HepG2 (cell line): ENCODE measurements around the gene BCORL1. TPM values are rescaled to one million over a fixed set of nuclear protein-coding genes. Genes with fewer than 3 reads are reported as not detected.

Experiments
- AGO2 ChIP-seq: fragments of 200-400 bp; formaldehyde crosslinking; optimal IDR thresholded peaks from 2 replicates; pipeline ENCODE3; 2017; ENCODE audit warnings: mild to moderate bottlenecking, low read depth, low read length, moderate library complexity
- ASH2L ChIP-seq: fragments of 300-600, 200-600 bp; sonication (generic); IDR thresholded peaks from 2 replicates; pipeline ENCODE4 v1.7.0; 2017; ENCODE audit warnings: low read depth, mild to moderate bottlenecking, moderate library complexity, mixed read lengths, low read length; ENCODE audit not compliant: insufficient read length
- KDM5B ChIP-seq: sonication (generic); formaldehyde crosslinking; IDR thresholded peaks from 2 replicates; pipeline ENCODE4 v1.4.0; 2020; ENCODE audit warnings: missing genetic modification reagents, mild to moderate bottlenecking, borderline replicate concordance
- SMC3 ChIP-seq: IDR thresholded peaks from 2 replicates; pipeline ENCODE4 v1.6.1; 2011; ENCODE audit warnings: low read length, improper control_type of control experiment
- TEAD2 ChIP-seq: sonication (generic); formaldehyde crosslinking; IDR thresholded peaks from 2 replicates; pipeline ENCODE4 v1.9.0; 2021; ENCODE audit warnings: missing genetic modification reagents
- TOE1 ChIP-seq: sonication (generic); formaldehyde crosslinking; IDR thresholded peaks from 2 replicates; pipeline ENCODE4 v1.4.0; 2020; ENCODE audit warnings: mild to moderate bottlenecking, missing genetic modification reagents
- ZFY ChIP-seq: sonication (generic); formaldehyde crosslinking; IDR thresholded peaks from 2 replicates; pipeline ENCODE4 v1.4.0; 2020; ENCODE audit warnings: missing genetic modification reagents
- ZNF556 ChIP-seq: sonication (generic); formaldehyde crosslinking; IDR thresholded peaks from 2 replicates; pipeline ENCODE4 v1.4.0; 2020; ENCODE audit warnings: mild to moderate bottlenecking, missing genetic modification reagents, borderline replicate concordance
- polyA plus RNA-seq, 8 experiments: library from polyadenylated mRNA; depleted of rRNA in 3 of 8; stranded (reverse) in 7 of 8; unstranded in 1 of 8; fragments of >200 nt; fragmentation: Illumina TruSeq in 4 of 8; extraction: Trizol in 4 of 8; gene quantifications; 2 replicates each; pipeline versions ENCODE4 v1.2.1 to v1.2.3, GENCODE V29; 2011 to 2016; ENCODE audit warnings: low read depth in 4 of 8, missing spikeins in 1 of 8, mixed read lengths in 1 of 8; ENCODE audit not compliant: insufficient read depth in 1 of 8
- total RNA-seq, 5 experiments: library from RNA; depleted of rRNA; stranded (reverse); fragments of >200 nt; fragmentation: Illumina TruSeq; extraction: Trizol; gene quantifications; 2 replicates each; pipeline ENCODE4 v1.2.3, GENCODE V29; 2016; ENCODE audit warnings: low read depth in 1 of 5
- TF ChIP-seq, protein P1 (sequence below): sonication (generic); formaldehyde crosslinking; conservative IDR thresholded peaks from 2 replicates; pipeline ENCODE4 v1.4.0; 2020; ENCODE audit warnings: missing genetic modification reagents
- TF ChIP-seq, protein P2 (sequence below): sonication (generic); formaldehyde crosslinking; IDR thresholded peaks from 2 replicates; pipeline ENCODE4 v1.4.0; 2020; ENCODE audit warnings: missing genetic modification reagents
- TF ChIP-seq, protein P3 (sequence below): sonication (generic); formaldehyde crosslinking; IDR thresholded peaks from one replicate; pipeline ENCODE4 v1.5.1; 2020; ENCODE audit warnings: mild to moderate bottlenecking, missing genetic modification reagents; ENCODE audit errors: not compliant biosample characterization

Gene BCORL1
- total and polyA plus RNA-seq, 2 of the 13 experiments (the other 11 are each of a cell fraction or from before 2014, with no cell fraction given) = 0.67 to 1.4 TPM

DNA sequence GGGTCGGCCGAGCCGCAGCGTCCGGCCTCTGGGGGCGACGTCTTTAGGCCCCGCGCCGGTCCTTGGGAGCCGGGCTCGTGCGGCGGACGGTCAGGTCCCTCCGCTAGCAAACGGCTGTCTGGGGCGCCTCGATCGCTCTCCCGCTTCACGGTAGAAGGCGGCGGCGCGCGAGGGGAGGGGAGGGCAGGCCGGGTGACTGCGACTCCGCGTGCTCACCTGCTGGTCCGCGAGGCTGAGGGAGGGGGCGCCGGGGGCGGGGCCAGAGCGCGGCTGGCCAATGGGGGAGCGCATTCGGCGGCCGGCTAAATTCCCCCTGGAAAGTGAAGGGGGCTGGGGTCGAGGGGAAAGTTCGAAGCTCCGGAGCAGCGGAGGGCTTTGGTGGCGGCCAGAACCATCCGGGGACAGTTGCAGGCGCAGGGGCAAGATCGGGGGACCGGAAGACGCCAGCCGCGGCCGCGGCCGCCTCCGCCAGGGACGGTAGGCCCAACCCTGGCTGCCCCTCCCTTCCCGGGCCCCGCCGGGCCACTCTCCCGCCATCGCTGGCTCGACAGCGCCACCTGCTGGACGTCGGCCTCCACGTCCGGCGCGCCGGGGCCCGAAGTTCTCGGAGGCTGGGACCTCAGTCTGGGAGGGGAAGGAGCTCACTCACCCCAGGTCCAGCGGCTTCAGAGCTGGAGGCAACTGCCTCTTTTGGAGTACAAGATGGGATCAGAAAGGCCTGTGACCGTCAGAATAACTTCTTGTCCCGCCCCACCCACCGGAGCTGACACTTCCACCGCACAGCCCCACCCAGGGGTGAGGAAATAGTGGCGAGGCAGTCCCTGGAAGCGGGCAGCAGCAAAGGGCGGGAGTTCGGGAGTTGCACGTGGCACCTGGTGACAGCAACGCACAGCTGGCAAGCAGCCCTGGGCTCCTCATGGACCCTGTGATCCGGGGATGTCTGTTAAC is 78.0 kb downstream of the BCORL1 start (continued):
- TF ChIP-seq, protein P1, sequence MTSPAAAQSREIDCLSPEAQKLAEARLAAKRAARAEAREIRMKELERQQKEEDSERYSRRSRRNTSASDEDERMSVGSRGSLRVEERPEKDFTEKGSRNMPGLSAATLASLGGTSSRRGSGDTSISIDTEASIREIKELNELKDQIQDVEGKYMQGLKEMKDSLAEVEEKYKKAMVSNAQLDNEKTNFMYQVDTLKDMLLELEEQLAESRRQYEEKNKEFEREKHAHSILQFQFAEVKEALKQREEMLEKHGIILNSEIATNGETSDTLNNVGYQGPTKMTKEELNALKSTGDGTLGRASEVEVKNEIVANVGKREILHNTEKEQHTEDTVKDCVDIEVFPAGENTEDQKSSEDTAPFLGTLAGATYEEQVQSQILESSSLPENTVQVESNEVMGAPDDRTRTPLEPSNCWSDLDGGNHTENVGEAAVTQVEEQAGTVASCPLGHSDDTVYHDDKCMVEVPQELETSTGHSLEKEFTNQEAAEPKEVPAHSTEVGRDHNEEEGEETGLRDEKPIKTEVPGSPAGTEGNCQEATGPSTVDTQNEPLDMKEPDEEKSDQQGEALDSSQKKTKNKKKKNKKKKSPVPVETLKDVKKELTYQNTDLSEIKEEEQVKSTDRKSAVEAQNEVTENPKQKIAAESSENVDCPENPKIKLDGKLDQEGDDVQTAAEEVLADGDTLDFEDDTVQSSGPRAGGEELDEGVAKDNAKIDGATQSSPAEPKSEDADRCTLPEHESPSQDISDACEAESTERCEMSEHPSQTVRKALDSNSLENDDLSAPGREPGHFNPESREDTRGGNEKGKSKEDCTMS (CRISPR knock-in tag) = no peak
- TF ChIP-seq ZNF556 (CRISPR knock-in tag) (no peak), ASH2L (no peak), TEAD2 (no peak), TOE1 (no peak), SMC3 (no peak), AGO2 (peak; percentile 61), KDM5B (peak; percentile 67), ZFY (CRISPR knock-in tag) (peak; percentile 64; the same call in 1 of the 2 replicates)
- TF ChIP-seq, protein P2, sequence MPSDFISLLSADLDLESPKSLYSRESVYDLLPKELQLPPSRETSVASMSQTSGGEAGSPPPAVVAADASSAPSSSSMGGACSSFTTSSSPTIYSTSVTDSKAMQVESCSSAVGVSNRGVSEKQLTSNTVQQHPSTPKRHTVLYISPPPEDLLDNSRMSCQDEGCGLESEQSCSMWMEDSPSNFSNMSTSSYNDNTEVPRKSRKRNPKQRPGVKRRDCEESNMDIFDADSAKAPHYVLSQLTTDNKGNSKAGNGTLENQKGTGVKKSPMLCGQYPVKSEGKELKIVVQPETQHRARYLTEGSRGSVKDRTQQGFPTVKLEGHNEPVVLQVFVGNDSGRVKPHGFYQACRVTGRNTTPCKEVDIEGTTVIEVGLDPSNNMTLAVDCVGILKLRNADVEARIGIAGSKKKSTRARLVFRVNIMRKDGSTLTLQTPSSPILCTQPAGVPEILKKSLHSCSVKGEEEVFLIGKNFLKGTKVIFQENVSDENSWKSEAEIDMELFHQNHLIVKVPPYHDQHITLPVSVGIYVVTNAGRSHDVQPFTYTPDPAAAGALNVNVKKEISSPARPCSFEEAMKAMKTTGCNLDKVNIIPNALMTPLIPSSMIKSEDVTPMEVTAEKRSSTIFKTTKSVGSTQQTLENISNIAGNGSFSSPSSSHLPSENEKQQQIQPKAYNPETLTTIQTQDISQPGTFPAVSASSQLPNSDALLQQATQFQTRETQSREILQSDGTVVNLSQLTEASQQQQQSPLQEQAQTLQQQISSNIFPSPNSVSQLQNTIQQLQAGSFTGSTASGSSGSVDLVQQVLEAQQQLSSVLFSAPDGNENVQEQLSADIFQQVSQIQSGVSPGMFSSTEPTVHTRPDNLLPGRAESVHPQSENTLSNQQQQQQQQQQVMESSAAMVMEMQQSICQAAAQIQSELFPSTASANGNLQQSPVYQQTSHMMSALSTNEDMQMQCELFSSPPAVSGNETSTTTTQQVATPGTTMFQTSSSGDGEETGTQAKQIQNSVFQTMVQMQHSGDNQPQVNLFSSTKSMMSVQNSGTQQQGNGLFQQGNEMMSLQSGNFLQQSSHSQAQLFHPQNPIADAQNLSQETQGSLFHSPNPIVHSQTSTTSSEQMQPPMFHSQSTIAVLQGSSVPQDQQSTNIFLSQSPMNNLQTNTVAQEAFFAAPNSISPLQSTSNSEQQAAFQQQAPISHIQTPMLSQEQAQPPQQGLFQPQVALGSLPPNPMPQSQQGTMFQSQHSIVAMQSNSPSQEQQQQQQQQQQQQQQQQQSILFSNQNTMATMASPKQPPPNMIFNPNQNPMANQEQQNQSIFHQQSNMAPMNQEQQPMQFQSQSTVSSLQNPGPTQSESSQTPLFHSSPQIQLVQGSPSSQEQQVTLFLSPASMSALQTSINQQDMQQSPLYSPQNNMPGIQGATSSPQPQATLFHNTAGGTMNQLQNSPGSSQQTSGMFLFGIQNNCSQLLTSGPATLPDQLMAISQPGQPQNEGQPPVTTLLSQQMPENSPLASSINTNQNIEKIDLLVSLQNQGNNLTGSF (CRISPR knock-in tag) = 0 out of 2 replicates have a peak, but pooled peaks have one; percentile 26
- TF ChIP-seq, protein P3, sequence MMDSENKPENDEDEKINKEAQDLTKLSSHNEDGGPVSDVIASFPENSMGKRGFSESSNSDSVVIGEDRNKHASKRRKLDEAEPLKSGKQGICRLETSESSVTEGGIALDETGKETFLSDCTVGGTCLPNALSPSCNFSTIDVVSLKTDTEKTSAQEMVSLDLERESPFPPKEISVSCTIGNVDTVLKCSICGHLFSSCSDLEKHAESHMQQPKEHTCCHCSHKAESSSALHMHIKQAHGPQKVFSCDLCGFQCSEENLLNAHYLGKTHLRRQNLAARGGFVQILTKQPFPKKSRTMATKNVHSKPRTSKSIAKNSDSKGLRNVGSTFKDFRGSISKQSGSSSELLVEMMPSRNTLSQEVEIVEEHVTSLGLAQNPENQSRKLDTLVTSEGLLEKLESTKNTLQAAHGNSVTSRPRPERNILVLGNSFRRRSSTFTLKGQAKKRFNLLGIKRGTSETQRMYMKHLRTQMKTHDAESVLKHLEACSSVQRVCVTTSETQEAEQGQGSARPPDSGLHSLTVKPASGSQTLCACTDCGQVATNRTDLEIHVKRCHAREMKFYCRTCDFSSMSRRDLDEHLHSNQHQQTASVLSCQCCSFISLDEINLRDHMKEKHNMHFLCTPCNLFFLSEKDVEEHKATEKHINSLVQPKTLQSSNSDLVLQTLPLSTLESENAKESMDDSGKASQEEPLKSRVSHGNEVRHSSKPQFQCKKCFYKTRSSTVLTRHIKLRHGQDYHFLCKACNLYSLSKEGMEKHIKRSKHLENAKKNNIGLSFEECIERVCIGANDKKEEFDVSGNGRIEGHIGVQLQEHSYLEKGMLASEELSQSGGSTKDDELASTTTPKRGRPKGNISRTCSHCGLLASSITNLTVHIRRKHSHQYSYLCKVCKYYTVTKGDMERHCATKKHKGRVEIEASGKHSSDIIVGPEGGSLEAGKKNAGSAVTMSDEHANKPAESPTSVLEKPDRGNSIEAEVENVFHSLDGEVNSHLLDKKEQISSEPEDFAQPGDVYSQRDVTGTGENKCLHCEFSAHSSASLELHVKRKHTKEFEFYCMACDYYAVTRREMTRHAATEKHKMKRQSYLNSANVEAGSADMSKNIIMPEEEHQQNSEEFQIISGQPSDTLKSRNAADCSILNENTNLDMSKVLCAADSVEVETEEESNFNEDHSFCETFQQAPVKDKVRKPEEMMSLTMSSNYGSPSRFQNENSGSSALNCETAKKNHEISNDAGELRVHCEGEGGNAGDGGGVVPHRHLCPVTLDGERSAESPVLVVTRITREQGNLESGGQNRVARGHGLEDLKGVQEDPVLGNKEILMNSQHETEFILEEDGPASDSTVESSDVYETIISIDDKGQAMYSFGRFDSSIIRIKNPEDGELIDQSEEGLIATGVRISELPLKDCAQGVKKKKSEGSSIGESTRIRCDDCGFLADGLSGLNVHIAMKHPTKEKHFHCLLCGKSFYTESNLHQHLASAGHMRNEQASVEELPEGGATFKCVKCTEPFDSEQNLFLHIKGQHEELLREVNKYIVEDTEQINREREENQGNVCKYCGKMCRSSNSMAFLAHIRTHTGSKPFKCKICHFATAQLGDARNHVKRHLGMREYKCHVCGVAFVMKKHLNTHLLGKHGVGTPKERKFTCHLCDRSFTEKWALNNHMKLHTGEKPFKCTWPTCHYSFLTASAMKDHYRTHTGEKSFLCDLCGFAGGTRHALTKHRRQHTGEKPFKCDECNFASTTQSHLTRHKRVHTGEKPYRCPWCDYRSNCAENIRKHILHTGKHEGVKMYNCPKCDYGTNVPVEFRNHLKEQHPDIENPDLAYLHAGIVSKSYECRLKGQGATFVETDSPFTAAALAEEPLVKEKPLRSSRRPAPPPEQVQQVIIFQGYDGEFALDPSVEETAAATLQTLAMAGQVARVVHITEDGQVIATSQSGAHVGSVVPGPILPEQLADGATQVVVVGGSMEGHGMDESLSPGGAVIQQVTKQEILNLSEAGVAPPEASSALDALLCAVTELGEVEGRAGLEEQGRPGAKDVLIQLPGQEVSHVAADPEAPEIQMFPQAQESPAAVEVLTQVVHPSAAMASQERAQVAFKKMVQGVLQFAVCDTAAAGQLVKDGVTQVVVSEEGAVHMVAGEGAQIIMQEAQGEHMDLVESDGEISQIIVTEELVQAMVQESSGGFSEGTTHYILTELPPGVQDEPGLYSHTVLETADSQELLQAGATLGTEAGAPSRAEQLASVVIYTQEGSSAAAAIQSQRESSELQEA (CRISPR knock-in tag) = no peak
